HEK293 (cell line): ENCODE measurements around the gene MGMT.

ENCODE experiments used
- CTCF ChIP-seq: fragments of 450-650 bp; formaldehyde crosslinking; IDR thresholded peaks from 2 replicates; pipeline ENCODE4 v1.5.1; 2016; ENCODE audit warnings: missing biosample characterization, missing genetic modification characterization
- PBX3 ChIP-seq: sonication (generic); formaldehyde crosslinking; IDR thresholded peaks from 2 replicates; pipeline ENCODE4 v1.8.1; 2022; ENCODE audit warnings: mild to moderate bottlenecking, moderate library complexity, missing genetic modification reagents
- SETDB1 ChIP-seq: IDR thresholded peaks from one replicate; pipeline ENCODE4 v1.6.1; 2017; ENCODE audit warnings: mild to moderate bottlenecking, low read length, moderate library complexity, mixed read lengths; ENCODE audit not compliant: insufficient read length
- YY1 ChIP-seq: fragments of 450-650 bp; formaldehyde crosslinking; IDR thresholded peaks from 2 replicates; pipeline ENCODE4 v1.5.1; 2018; ENCODE audit warnings: missing biosample characterization, missing genetic modification characterization
- ZNF138 ChIP-seq: fragments of 450-650 bp; formaldehyde crosslinking; IDR thresholded peaks from 2 replicates; pipeline ENCODE4 v1.5.1; 2016; ENCODE audit warnings: missing biosample characterization, missing genetic modification characterization, borderline replicate concordance
- ZNF221 ChIP-seq: fragments of 450-650 bp; formaldehyde crosslinking; IDR thresholded peaks from 2 replicates; pipeline ENCODE4 v1.5.1; 2017; ENCODE audit warnings: missing biosample characterization, missing genetic modification characterization, borderline replicate concordance
- ZNF280D ChIP-seq: fragments of 450-650 bp; formaldehyde crosslinking; IDR thresholded peaks from 2 replicates; pipeline ENCODE4 v1.5.1; 2016; ENCODE audit warnings: missing biosample characterization, missing genetic modification characterization
- ZNF416 ChIP-seq: fragments of 450-650 bp; formaldehyde crosslinking; IDR thresholded peaks from 2 replicates; pipeline ENCODE4 v1.5.1; 2016; ENCODE audit warnings: missing biosample characterization, missing genetic modification characterization
- ZNF426 ChIP-seq: fragments of 450-650 bp; formaldehyde crosslinking; IDR thresholded peaks from 2 replicates; pipeline ENCODE4 v1.5.1; 2017; ENCODE audit warnings: missing biosample characterization, missing genetic modification characterization, mild to moderate bottlenecking, inconsistent platforms, moderate library complexity
- ZNF610 ChIP-seq: fragments of 450-650 bp; formaldehyde crosslinking; IDR thresholded peaks from 2 replicates; pipeline ENCODE4 v1.5.1; 2016; ENCODE audit warnings: missing biosample characterization, missing genetic modification characterization, borderline replicate concordance
- ZNF707 ChIP-seq: fragments of 450-650 bp; formaldehyde crosslinking; IDR thresholded peaks from 2 replicates; pipeline ENCODE4 v1.5.1; 2016; ENCODE audit warnings: missing biosample characterization, missing genetic modification characterization
- ZNF792 ChIP-seq: fragments of 450-650 bp; formaldehyde crosslinking; IDR thresholded peaks from 2 replicates; pipeline ENCODE4 v1.5.1; 2016; ENCODE audit warnings: missing biosample characterization, missing genetic modification characterization
- TF ChIP-seq, protein P1 (sequence below): fragments of 450-650 bp; formaldehyde crosslinking; IDR thresholded peaks from 2 replicates; pipeline ENCODE4 v1.5.1; 2016; ENCODE audit warnings: missing biosample characterization, missing genetic modification characterization
- TF ChIP-seq, protein P2 (sequence below): fragments of 450-650 bp; formaldehyde crosslinking; IDR thresholded peaks from 2 replicates; pipeline ENCODE4 v1.5.1; 2016; ENCODE audit warnings: missing biosample characterization, missing genetic modification characterization

DNA sequence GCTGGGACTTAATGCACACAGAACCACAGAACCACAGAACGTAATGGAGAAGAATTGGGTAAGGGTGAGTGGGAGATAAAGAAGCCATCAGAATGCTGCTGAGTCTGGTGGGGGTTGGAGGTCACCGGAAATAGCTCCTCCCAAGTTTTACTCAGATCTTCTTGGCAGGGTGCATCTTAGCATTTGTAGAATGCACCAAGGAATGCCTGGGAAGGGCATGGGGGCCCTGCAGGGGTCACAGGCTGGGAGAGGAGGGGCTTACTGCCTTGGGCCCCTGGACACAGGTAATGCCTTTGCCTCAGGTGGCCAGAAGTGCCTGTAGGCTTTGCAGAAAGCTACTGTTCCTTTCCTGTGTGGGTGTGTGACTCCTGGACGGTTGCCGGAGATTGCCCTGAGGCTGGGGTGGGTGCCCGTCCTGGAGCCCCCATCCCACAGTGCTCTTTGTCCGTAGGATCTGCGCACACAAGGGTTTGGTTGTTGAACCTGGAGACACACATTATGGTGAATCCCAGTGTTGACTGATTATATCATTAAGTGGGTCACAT lies 55.1 kb downstream of the MGMT start:
- TF ChIP-seq PBX3 (CRISPR knock-in tag) (no peak), CTCF (tag by site-specific recombination) (no peak), ZNF221 (tag by site-specific recombination) (no peak), ZNF416 (no peak), SETDB1 (no peak), ZNF610 (tag by site-specific recombination) (no peak), ZNF707 (tag by site-specific recombination) (no peak), ZNF426 (tag by site-specific recombination) (no peak), ZNF280D (tag by site-specific recombination) (no peak), ZNF792 (tag by site-specific recombination) (no peak), ZNF138 (tag by site-specific recombination) (no peak), YY1 (tag by site-specific recombination) (no peak)
- TF ChIP-seq, protein P1, sequence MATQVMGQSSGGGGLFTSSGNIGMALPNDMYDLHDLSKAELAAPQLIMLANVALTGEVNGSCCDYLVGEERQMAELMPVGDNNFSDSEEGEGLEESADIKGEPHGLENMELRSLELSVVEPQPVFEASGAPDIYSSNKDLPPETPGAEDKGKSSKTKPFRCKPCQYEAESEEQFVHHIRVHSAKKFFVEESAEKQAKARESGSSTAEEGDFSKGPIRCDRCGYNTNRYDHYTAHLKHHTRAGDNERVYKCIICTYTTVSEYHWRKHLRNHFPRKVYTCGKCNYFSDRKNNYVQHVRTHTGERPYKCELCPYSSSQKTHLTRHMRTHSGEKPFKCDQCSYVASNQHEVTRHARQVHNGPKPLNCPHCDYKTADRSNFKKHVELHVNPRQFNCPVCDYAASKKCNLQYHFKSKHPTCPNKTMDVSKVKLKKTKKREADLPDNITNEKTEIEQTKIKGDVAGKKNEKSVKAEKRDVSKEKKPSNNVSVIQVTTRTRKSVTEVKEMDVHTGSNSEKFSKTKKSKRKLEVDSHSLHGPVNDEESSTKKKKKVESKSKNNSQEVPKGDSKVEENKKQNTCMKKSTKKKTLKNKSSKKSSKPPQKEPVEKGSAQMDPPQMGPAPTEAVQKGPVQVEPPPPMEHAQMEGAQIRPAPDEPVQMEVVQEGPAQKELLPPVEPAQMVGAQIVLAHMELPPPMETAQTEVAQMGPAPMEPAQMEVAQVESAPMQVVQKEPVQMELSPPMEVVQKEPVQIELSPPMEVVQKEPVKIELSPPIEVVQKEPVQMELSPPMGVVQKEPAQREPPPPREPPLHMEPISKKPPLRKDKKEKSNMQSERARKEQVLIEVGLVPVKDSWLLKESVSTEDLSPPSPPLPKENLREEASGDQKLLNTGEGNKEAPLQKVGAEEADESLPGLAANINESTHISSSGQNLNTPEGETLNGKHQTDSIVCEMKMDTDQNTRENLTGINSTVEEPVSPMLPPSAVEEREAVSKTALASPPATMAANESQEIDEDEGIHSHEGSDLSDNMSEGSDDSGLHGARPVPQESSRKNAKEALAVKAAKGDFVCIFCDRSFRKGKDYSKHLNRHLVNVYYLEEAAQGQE (tag by site-specific recombination), result no peak
- TF ChIP-seq, protein P2, sequence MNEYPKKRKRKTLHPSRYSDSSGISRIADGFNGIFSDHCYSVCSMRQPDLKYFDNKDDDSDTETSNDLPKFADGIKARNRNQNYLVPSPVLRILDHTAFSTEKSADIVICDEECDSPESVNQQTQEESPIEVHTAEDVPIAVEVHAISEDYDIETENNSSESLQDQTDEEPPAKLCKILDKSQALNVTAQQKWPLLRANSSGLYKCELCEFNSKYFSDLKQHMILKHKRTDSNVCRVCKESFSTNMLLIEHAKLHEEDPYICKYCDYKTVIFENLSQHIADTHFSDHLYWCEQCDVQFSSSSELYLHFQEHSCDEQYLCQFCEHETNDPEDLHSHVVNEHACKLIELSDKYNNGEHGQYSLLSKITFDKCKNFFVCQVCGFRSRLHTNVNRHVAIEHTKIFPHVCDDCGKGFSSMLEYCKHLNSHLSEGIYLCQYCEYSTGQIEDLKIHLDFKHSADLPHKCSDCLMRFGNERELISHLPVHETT (tag by site-specific recombination), result no peak
